DMS53 treated with DMSO at 0.1 percent for 48 hours (cell line): ENCODE measurements around the gene ALAS1.
"Not testable (repeated sequence)": the region's sequence is repeated elsewhere in the genome, so short reads cannot be mapped to it uniquely, and the experiment has no call there.

Experiments
- DNase-seq: peaks from one replicate; lab custom pipeline; 2025; ENCODE audit not compliant: unreplicated experiment; lab: John Stamatoyannopoulos, UW

Gene ALAS1

DNA sequence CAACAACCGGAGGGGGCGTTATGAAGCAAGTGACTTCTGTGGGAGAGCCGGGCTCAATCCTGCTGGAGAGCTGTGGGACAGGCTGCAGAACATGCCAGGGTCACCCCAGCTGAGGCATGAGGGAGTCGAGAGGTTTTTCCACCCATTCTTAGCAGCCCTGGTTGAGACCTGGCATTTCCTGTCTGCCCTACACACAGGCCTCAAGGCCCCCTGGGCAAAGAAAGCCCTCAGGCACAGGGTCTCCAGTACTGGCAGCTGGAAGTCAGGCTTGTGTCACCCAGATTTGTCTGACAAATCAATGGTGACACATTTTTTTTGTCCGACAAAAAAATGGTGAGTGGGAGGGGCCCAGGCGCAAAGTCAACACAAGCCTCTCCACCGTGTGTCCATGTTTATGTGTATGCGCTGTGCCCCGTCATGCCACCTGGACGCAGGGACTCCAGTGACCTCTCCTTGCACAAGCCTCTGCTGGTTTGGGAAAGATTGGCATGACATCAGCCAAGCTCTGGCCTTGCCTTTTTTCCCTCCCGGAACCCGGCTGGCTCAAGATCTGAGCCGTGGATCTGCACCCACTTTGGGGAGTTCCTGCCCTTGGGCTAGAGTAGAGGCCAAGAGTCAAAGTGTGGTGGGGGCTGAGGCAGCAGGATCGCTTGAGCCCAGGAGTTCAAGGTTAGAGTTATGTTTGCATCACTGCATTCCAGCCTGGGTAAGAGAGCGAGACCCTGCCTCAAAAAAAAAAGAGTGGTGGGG lies 20.8 kb upstream of the ALAS1 start:
- peak; percentile 19 for DNase-seq

DNA sequence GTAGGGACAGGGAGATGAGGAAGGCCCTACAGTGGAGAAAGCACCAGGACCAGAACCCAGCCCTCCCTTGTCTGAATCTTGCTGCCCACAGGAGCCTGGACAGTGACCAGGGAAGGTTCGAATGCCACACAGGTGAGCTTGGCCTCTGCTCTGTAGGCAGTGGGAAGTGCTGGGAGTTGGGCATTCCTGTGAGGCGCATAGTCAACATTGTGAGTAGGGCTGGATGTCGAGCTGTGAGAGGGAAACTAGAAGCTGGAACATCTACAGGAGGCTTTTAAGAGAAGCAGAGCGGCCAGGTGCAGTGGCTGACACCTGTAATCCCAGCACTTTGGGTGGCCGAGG lies 20.3 kb upstream of the ALAS1 start:
- no peak for DNase-seq

DNA sequence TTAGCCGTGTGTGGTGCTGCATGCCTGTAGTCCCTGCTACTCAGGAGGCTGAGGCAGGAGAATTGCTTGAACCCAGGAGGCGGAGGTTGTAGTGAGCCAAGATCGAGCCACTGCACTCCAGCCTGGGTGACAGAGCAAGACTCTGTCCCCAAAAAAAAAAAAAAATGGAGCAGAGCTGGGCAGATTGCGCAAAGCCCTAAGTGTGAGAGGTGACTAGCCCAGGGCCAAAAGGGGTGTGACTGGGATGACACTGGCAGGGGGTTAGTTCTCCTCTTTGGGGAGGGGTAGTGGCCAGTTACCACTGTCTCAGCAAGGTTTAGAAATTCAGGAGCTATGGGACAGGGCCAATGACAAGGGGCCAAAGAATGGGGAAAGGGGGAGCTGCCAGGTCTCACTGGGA lies 19.8 kb upstream of the ALAS1 start:
- DNase-seq: not testable (repeated sequence)

DNA sequence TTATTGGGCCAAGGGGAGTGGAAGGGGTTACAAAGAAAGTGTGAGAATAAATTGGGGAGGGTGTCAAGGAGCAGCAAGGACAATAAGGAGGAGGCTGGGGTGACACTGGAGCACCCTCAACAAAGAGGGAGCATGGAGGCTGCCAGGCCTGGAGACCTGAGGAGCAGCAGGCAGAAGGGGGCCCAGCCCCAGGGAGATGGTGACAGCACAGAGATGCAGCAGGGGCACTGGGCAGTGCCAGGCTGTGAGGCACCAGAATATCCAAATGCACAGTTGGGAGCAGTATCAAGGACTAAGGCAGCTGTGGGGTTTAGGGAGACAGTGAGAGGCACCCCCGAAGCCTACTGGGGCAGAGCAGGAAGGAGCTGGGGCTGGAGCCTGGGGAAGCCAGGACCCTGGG lies 19.4 kb upstream of the ALAS1 start:
- no peak for DNase-seq

DNA sequence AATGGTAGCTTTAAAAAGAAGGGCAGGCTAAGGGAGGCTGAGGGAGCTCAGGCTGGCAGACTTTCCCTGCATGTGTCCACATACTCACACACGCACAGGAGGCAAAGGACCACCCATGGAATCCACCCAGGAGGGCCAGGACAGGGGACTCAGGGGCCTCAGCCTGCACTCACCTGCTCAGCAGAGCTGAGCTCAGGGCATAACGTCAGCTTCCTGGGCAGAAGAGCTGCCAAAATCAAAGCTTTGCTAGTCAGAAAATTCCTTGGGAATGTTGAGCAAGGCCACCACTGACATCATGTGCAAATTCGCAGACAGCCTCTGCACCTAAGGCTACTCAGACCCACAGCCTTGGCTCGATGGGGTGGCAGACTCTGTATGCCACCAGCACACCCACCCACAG lies 16.4 kb upstream of the ALAS1 start:
- no peak for DNase-seq

DNA sequence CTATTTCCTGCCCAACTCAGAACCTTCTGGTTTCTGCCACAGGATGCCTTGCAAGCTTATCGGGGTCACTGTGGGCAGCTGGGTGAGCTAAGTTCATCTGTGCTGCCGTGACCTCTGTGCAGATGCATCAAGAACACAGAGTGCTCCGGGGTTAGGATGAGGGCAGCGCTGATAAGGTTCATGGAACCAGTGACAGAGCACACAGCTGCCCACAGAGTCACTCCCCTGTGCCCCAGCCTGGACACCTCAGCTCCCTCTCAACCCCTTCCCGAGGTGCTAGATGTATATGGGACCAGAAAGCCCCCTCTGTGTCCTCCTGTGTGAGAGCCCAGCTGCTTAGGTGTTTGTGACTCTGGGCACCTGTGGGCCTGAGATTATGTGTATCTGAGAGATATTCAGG lies 15.8 kb upstream of the ALAS1 start:
- DNase-seq: no peak

DNA sequence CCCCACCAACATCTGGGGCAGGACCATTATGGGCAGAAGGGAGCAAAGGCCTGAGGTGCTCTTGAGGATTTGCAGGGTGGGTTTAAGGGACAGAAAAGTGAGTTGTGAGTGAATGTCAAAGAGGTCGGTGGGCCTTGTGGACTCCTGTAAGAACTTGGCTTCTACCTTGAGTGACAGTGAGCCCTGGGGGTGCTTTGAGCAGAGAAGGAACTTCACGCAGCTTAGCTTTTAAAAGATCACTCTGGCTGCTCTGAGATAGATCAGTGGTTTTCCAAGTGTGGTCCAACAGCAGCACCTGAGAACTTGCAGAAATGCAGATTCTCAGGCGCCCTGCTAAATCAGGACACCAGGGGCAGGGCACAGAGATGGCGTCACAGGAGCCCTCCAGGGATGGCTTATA lies 15.3 kb upstream of the ALAS1 start:
- DNase-seq: no peak

DNA sequence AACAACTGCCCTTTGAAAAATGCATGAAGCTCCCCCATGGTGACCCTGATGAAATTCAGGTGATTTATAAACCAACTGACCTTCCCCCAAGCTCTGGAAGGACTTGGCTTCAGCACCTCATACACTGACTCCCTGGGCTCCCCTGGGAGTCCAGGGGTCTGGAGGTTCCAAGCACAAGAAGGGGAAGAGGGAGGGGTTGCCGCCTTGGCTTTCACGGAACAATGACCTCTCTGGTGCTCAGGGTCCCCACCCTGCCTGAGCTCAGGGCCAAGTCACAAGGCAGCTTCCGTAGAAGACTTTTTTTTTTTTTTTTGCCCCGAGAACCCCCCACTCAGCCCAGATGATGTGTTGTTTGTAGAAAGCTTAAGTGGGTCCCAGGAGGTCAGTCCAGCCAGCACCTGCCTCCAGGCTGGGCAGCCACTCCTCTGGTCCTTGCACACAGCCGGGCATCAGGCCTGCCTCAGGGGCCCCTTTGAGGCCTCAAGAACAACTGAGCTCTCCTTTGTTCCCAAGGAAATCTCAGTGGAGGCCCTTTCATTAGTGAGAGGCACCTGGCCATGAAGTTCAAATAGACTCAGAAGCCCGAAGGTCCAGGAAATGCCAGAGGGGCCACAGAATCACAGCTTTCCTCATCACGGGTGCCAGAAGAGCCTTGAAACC lies 14.0 kb upstream of the ALAS1 start:
- no peak for DNase-seq

DNA sequence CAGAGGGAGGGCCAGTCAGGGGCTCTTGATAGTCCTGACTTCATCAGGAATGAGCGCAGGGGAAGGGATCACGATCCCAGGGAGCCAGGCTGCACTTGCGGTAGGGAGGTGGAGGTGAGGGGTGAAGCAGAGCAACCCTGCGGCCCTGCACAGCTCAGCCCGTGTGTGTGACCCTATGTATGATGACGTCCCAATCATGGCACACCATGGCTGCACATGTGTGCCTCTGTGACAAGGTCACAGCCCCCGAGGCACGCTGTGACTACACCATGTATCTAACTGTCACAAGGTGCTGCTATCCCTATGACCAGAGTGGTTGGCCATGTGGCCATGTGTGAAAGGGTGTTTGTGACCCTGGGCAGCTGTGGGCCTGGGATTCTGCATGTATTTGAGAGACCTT lies 13.3 kb upstream of the ALAS1 start:
- no peak for DNase-seq

DNA sequence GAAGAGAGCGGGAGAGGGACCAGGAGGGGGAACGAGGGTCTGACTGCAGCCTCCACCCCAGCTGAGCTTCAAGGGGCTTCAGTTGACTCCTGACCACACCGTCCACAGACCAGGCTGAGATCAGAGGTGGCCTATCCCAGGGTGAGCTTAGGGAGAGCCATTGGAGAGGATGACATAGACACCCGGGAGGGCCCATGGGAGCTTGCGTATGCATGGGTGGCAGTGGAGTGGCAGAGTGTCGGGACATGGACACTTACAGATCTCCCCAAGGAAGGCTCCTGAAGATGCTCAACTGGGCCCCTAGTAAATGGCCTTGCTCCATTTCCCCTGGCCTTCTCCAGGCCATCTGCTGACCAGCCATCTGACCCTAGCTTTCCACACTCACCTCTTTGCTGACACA lies 12.6 kb upstream of the ALAS1 start:
- no peak for DNase-seq

DNA sequence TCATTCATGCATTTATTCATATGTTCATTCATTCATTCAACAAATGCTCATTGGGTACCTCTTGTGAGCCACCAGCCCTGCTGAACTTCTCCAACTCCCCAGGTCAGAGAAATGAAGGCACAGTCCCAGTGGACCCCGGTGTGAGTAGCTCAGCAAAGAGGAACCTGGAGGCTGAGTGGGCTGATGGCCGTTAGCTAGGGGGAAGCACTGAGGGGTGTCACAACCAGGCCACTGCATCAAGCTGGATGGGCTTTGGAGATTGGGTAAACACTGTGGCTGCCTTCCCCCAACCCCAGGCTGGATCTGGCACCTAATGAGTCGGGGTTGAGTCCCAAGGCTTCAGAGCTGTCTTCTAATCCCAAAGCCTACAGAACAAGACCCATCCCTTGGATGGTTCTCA lies 12.1 kb upstream of the ALAS1 start:
- DNase-seq: no peak

DNA sequence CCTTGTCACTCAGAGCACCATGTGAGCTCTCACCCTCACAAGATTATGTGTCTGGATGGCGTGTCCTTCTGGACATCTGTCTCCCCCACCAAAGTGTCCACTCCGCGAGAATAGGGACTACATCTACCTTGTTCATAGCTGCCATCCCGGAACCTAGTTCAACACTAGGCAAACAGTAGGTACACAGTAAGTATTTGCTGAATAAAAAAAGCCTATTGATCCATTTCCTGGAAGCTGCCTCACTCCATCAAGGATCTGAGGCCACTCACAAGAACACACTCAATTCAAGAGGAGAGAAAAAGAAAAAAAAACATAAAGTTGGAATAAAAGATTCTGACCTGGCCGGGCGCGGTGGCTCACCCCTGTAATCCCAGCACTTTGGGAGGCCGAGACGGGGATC lies 11.2 kb upstream of the ALAS1 start:
- no peak for DNase-seq

DNA sequence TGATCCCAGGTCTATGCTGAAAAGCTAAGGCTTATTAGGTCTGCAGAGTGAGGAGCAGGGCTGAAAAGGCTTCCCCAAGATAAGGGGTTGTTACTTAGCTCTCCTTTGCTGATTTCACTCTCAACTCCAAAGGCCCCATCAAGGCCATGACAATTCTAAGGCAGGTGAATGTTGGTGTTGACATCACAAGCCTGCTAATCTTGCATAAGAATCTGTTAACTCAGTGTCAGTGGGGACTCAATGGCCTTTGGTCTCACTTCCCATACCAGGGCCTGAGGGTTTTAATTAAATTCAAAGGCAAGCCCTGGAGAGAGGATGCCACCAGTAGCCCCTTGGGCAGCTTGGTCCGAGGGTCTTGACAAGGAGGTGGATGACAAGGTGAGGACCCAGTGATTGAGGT lies 9.4 kb upstream of the ALAS1 start:
- DNase-seq: no peak

DNA sequence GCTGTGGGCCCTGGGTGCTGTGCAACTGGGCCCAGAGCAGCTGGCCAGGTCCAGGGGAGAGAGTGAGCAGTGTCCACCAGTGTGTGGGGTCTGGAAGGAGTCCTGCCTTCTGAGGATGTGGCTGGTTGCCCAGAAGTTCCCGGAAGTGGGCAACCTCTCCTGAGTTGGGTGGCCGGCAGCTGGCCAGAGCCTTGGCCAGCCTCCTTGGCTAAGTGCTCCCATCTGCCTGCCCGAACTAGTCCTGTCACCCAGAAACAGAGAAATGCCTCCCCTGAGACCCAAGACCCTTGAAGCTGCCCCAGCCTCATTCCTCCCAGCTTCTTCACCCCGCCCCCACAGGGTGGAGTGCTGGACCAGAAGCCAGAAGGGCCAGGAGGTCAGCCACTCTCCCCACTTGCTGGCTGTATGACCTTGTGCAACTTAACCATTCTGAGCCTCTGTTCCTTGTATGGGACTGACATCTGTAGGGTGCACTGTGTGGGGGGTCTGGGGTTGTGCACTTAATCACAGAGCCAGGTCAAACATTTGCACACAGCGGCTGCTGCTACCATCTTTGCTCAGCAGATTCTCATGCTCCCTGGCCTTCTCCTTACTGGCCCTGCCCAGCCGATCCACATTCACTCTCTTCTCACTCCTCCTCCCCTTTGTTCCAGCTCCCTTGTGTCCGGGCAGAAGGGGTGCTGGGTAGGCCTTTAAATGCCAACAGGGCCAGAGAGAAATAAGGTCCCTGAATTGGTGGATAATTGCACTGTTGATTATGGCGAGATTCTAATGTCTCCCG lies 7.5 kb upstream of the ALAS1 start:
- DNase-seq: no peak

DNA sequence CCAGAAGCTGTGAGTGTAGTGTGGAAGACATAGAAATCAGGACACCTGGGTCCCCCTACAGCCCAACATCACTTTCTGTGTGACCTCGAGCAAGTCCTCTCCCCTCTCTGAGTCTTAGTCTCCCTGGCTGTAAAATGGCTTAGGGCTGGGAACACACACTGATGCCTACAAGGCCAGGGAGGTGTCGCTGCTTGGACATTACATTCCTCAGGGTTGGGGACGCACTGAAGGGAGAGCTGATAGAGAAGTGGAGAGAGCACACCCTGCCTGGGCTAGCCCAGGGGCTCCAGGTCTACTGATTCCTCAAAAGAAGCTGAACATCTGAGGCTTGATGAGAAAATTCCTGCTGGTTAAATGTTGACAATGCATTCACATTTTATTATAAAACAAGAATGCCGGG lies 6.3 kb upstream of the ALAS1 start:
- no peak for DNase-seq

DNA sequence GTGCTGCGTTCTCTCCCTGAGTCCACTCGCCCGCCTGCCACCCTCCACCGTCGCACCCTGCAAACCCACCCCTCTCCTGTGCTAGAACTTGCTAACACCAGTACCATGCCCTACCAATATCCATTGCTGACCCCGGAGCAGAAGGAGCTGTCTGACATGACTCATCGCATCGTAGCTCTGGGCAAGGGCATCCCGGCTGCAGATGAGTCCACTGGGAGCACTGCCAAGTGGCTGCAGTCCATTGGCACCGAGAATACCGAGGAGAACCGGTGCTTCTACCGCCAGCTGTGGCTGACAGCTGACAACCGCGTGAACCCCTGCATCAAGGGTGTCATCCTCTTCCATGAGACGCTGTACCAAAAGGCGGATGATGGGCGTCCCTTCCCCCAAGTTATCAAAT lies 4.9 kb upstream of the ALAS1 start:
- peak; percentile 8 for DNase-seq

DNA sequence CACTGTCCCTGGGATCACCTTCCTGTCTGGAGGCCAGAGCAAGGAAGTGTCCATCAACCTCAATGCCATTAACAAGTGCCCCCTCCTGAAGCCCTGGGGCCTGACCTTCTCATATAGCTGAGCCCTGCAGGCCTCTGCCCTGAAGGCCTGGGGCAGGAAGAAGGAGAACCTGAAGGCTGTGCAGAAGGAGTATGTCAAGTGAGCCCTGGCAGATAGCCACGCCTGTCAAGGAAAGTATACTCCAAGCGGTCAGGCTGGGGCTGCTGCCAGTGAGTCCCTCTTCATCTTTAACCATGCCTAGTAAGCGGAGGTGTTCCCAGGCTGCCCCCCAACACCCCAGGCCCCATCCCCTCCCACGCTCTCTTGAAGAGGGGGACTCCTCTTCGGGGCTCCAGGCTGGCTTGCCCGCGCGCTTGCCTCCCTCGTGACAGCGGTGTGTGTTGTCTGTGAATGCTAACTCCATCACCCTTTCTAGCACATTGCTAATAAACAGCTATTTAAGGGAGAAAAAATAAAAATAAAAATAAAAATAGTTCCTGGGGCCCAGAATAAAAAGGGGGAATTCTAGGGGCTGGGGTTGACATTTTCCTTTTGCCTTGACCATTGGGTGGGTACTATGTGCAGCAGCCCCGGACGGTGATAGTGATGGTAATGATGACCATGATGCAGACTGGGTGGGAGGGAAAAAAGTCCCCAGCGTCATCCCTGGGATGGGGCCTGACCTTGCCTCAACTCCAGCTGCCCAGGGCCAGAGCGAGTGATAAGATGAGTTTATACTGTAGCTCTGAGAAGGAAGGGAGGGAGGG lies 3.3 kb upstream of the ALAS1 start:
- DNase-seq: no peak

DNA sequence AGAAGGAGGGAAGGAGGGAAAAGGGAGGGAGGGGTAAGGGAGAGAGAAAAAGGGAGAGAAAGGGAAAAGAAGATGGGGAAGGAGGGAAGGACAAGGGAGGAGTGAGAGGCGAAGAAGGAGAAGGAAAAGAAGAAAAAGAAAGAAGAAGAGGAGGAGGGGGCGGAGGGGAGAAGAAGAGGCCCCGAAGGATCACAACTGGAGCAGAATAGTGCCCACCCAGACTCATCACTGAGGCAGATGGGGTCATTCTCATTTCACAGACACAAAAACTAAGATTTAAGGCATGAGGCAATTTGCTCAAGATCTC lies 2.7 kb upstream of the ALAS1 start:
- DNase-seq: no peak

DNA sequence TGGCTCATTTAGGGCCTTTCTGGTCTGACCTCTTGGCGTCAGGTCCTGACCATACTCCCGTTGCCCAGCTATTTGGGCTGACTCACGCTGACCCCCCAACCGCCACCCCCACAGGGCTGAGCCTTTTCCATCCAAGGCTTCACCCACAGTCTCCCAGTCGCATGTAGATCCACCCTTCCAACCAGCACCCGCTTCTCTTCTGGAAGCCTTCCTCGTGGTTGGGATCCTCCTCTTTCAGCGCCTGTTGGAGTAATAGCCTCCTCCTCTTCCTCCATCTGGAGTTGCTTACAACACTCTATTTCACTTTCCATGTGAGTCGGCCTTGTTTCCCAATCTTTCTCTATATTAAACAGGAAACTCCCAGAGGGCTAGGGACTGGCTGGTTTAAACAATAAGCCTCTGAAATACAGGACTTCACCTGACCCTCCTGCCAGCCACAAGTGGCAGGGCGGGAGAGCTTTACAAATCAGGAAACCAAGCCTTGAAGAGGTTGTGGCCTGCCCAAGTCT lies 2.1 kb upstream of the ALAS1 start:
- DNase-seq: no peak

DNA sequence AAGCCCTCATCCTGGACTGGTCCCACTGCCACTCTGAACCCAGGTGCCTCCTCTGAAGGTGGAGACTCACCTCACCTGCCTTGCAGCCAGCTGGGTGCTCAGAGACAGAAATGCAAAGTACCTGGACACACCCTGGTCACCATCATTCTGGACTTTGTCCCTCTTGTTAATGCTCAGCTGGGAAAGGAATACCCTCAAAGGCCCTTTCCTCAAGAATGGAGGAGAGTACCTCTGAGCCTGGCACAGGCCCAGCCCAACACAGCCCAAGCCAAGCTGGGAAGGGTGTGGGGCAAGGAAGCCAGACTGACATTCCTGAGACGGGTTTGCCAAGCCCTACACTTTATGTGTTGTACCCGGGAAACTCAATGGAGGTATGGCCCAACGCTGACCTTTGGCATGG lies 983 bp upstream of the ALAS1 start:
- DNase-seq: peak; percentile 5

DNA sequence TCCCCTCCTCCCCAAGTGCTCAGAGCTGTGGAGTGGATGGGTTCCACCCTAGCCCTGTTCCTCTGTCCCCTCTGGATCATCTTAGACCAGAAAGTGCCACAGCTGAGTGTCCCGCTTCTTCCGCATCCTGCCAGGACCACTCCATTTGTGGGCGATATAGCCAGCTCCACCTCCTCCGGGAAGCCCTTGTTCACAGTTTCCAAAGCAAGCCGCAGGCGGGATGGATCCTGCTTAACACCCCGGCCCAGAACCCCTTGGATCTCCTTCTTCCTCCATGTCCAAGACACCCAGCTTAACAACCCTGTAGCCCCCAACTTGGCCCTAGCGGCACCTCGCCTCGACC lies 490 bp upstream of the ALAS1 start:
- DNase-seq: no peak
